HEK293 (cell line): ENCODE results near the gene ADGRF4.
A peak's percentile ranks its signal among the peaks of the same experiment; 100 is the strongest.

Experiments
- CTCF ChIA-PET: fragments of 350-600 bp; formaldehyde crosslinking; extraction: SDS; loops from one replicate; lab custom pipeline; 2021; ENCODE audit warnings: antibody characterized with exemption; lab: Yijun Ruan, JAX
- POLR2A ChIA-PET: fragments of 300-600 bp; formaldehyde crosslinking; extraction: SDS; loops from one replicate; lab custom pipeline; 2020; ENCODE audit warnings: antibody characterized with exemption, inconsistent platforms; lab: Yijun Ruan, JAX
- H3K27ac ChIP-seq: fragments of 200-500 bp; sonication (Bioruptor generic); 2 replicates; pipeline ENCODE4 v1.5.1; 2014; ENCODE audit warnings: low read depth, low read length, control low read depth, inconsistent platforms; ENCODE audit errors: extremely low read depth
- H3K36me3 ChIP-seq, 2 experiments: fragments of 200-500 bp in 1 of 2; sonication (Bioruptor generic) in 1 of 2; 1 replicate in 1 of 2; 2 replicates in 1 of 2; pipeline ENCODE4 v1.5.1; 2014 to 2017; ENCODE audit warnings: inconsistent platforms in 2 of 2, low read length in 2 of 2; ENCODE audit not compliant: control insufficient read depth in 2 of 2, insufficient read depth in 1 of 2
- H3K4me1 ChIP-seq: fragments of 200-500 bp; sonication (Bioruptor generic); 2 replicates; pipeline ENCODE4 v1.5.1; 2014; ENCODE audit warnings: mild to moderate bottlenecking, low read length, inconsistent platforms; ENCODE audit not compliant: control insufficient read depth, insufficient read depth
- H3K4me3 ChIP-seq: 2 replicates; pipeline ENCODE4 v1.5.1; 2011; ENCODE audit warnings: low read depth, mild to moderate bottlenecking, control low read depth, low read length, moderate library complexity
- H3K9me3 ChIP-seq: fragments of 200-500 bp; sonication (Bioruptor generic); 2 replicates; pipeline ENCODE4 v1.5.1; 2014; ENCODE audit warnings: low read depth, low read length, inconsistent platforms; ENCODE audit not compliant: control insufficient read depth, insufficient read depth
- GLI4 ChIP-seq: fragments of 450-650 bp; formaldehyde crosslinking; IDR thresholded peaks from 2 replicates; pipeline ENCODE4 v1.5.1; 2016; ENCODE audit warnings: missing biosample characterization, missing genetic modification characterization
- GLIS2 ChIP-seq: fragments of 450-650 bp; formaldehyde crosslinking; IDR thresholded peaks from 2 replicates; pipeline ENCODE4 v1.5.1; 2016; ENCODE audit warnings: missing biosample characterization, missing genetic modification characterization
- KLF1 ChIP-seq: fragments of 450-650 bp; formaldehyde crosslinking; IDR thresholded peaks from 2 replicates; pipeline ENCODE4 v1.5.1; 2016; ENCODE audit warnings: missing biosample characterization, missing genetic modification characterization
- MYNN ChIP-seq: fragments of 450-650 bp; formaldehyde crosslinking; IDR thresholded peaks from 2 replicates; pipeline ENCODE4 v1.5.1; 2016; ENCODE audit warnings: missing biosample characterization, missing genetic modification characterization, borderline replicate concordance
- PRDM10 ChIP-seq: fragments of 450-650 bp; formaldehyde crosslinking; IDR thresholded peaks from 2 replicates; pipeline ENCODE4 v1.5.1; 2016; ENCODE audit warnings: missing biosample characterization, missing genetic modification characterization
- ZBTB17 ChIP-seq: fragments of 450-650 bp; formaldehyde crosslinking; IDR thresholded peaks from 2 replicates; pipeline ENCODE4 v1.5.1; 2016; ENCODE audit warnings: missing biosample characterization, missing genetic modification characterization
- ZNF140 ChIP-seq: fragments of 450-650 bp; formaldehyde crosslinking; IDR thresholded peaks from 2 replicates; pipeline ENCODE4 v1.5.1; 2016; ENCODE audit warnings: missing biosample characterization, missing genetic modification characterization
- ZNF16 ChIP-seq: fragments of 450-650 bp; formaldehyde crosslinking; IDR thresholded peaks from 2 replicates; pipeline ENCODE4 v1.5.1; 2016; ENCODE audit warnings: low read depth, missing biosample characterization, missing genetic modification characterization
- ZNF266 ChIP-seq: fragments of 450-650 bp; formaldehyde crosslinking; IDR thresholded peaks from 2 replicates; pipeline ENCODE4 v1.5.1; 2016; ENCODE audit warnings: missing biosample characterization, missing genetic modification characterization, low read depth
- ZNF324 ChIP-seq: fragments of 450-650 bp; formaldehyde crosslinking; IDR thresholded peaks from 2 replicates; pipeline ENCODE4 v1.5.1; 2016; ENCODE audit warnings: missing biosample characterization, missing genetic modification characterization
- ZNF335 ChIP-seq: fragments of 450-650 bp; formaldehyde crosslinking; conservative IDR thresholded peaks from 2 replicates; pipeline ENCODE4 v1.5.1; 2016; ENCODE audit warnings: missing biosample characterization, missing genetic modification characterization
- ZNF341 ChIP-seq: fragments of 450-650 bp; formaldehyde crosslinking; IDR thresholded peaks from 2 replicates; pipeline ENCODE4; 2016; ENCODE audit warnings: low read depth, missing biosample characterization, missing genetic modification characterization
- ZNF394 ChIP-seq: fragments of 450-650 bp; formaldehyde crosslinking; IDR thresholded peaks from 2 replicates; pipeline ENCODE4 v1.5.1; 2016; ENCODE audit warnings: missing biosample characterization, missing genetic modification characterization, mild to moderate bottlenecking, moderate library complexity, borderline replicate concordance
- ZNF398 ChIP-seq: fragments of 450-650 bp; formaldehyde crosslinking; IDR thresholded peaks from 2 replicates; pipeline ENCODE4 v1.5.1; 2017; ENCODE audit warnings: missing biosample characterization, missing genetic modification characterization
- ZNF629 ChIP-seq: fragments of 450-650 bp; formaldehyde crosslinking; IDR thresholded peaks from 2 replicates; pipeline ENCODE4 v1.5.1; 2017; ENCODE audit warnings: missing biosample characterization, missing genetic modification characterization
- ZNF660 ChIP-seq: fragments of 450-650 bp; IDR thresholded peaks from 2 replicates; pipeline ENCODE4 v1.5.1; 2018; ENCODE audit warnings: missing biosample characterization, mild to moderate bottlenecking, missing genetic modification characterization
- ZNF837 ChIP-seq: fragments of 450-650 bp; formaldehyde crosslinking; IDR thresholded peaks from 2 replicates; pipeline ENCODE4 v1.5.1; 2016; ENCODE audit warnings: missing biosample characterization, missing genetic modification characterization
- ZSCAN18 ChIP-seq: fragments of 450-650 bp; formaldehyde crosslinking; IDR thresholded peaks from 2 replicates; pipeline ENCODE4 v1.5.1; 2016; ENCODE audit warnings: missing biosample characterization, missing genetic modification characterization
- ZSCAN30 ChIP-seq: fragments of 450-650 bp; IDR thresholded peaks from 2 replicates; pipeline ENCODE4 v1.5.1; 2018; ENCODE audit warnings: missing biosample characterization, mild to moderate bottlenecking, missing genetic modification characterization, moderate library complexity
- ZSCAN4 ChIP-seq: fragments of 450-650 bp; formaldehyde crosslinking; IDR thresholded peaks from 2 replicates; pipeline ENCODE4 v1.5.1; 2017; ENCODE audit warnings: missing biosample characterization, missing genetic modification characterization

The ADGRF4 gene

GRCh38 chr6:47651505-47651944, 46.9 kb upstream of the ADGRF4 start (continued):
- TF ChIP-seq PRDM10 (tag by site-specific recombination), result no peak
- TF ChIP-seq GLI4, result no peak
- no peak for TF ChIP-seq GLIS2 (tag by site-specific recombination)
- TF ChIP-seq ZNF324 (tag by site-specific recombination), result no peak

GRCh38 chr6:47653706-47654105, 44.7 kb upstream of the ADGRF4 start:
- Histone ChIP-seq H3K9me3 (no peaks in the 10 kb centered on the region), H3K36me3 (no peaks in the 10 kb centered on the region), H3K4me1 (peaks cover 5% of the 10 kb centered on the region), H3K27ac (no peak overlapping the region), H3K4me3 (no peak overlapping the region)
- ChIA-PET POLR2A (no interaction called here), CTCF (interaction anchor here (0.8 kb wide), 1 partner anchor 13 kb away, joined by 5 read pairs; no protein-coding TSS in a partner anchor)
- TF ChIP-seq ZNF140 (tag by site-specific recombination) (no peak), KLF1 (tag by site-specific recombination) (0 out of 2 replicates have a peak, but pooled peaks have one; percentile 39)

- POLR2A ChIA-PET, result no interaction called here
- peaks cover 5% of the 10 kb centered on the region for H3K4me1 ChIP-seq
- no peak overlapping the region for H3K4me3 ChIP-seq
- CTCF ChIA-PET, result no interaction called here
- no peak for TF ChIP-seq ZNF837 (tag by site-specific recombination)
- H3K27ac ChIP-seq, result no peak overlapping the region
- H3K36me3 ChIP-seq, result no peaks in the 10 kb centered on the region
- H3K9me3 ChIP-seq, result no peaks in the 10 kb centered on the region
These were observed 44.1 kb upstream of the ADGRF4 start for GRCh38 chr6:47654255-47654654.

- ChIA-PET POLR2A (interaction anchor here (1.0 to 1.4 kb wide), 2 partner anchors 15 to 178 kb away, joined by 3 to 8 read pairs; partner anchors contain the start of gene CD2AP), CTCF (interaction anchor here (0.6 to 1.5 kb wide), 5 partner anchors 13 to 1784 kb away, joined by 3 to 7 read pairs (median 4); no protein-coding TSS in a partner anchor)
- Histone ChIP-seq H3K36me3 (no peaks in the 10 kb centered on the region), H3K9me3 (no peaks in the 10 kb centered on the region), H3K4me1 (peaks cover 5% of the 10 kb centered on the region), H3K27ac (no peak overlapping the region), H3K4me3 (no peak overlapping the region)
- TF ChIP-seq ZNF140 (tag by site-specific recombination) (no peak), ZNF629 (tag by site-specific recombination) (no peak), ZNF394 (tag by site-specific recombination) (peak; percentile 91), MYNN (tag by site-specific recombination) (no peak), ZNF398 (no peak), ZNF16 (tag by site-specific recombination) (no peak), ZNF335 (tag by site-specific recombination) (peak; percentile 47; the same call in 1 of the 2 replicates), ZBTB17 (peak; percentile 65), ZSCAN4 (tag by site-specific recombination) (no peak), ZNF660 (tag by site-specific recombination) (no peak), ZSCAN18 (no peak), ZNF266 (tag by site-specific recombination) (no peak), ZSCAN30 (tag by site-specific recombination) (no peak), ZNF837 (tag by site-specific recombination) (no peak), ZNF341 (no peak)
These were observed 42.4 kb upstream of the ADGRF4 start for GRCh38 chr6:47655719-47656595.
